ENCODE measurements around the gene KMO. TPM values are rescaled to one million over a fixed set of nuclear protein-coding genes. Genes with fewer than 3 reads are reported as not detected.

Gene KMO
- total and polyA plus RNA-seq, 2 experiments from 2014 or later = 0.05 TPM; not detected in 1

GRCh38 chr1:241624935-241625334 lies 92.8 kb downstream of the KMO start:
- H3K9me3 Mint-ChIP-seq = no peaks in the 10 kb centered on the region

More at GRCh38 chr1:241624935-241625334, 92.8 kb downstream of the KMO start:
- no peak overlapping the region for H3K27ac ChIP-seq (ENCODE audit: low read depth)
- H4K20me1 ChIP-seq (replicated peaks; ENCODE audit: insufficient read depth) = peaks cover 11% of the 10 kb centered on the region; the same call in 1 of the 2 replicates
- H3K4me3 ChIP-seq = no peak overlapping the region
- H3K4me1 Mint-ChIP-seq = peaks cover 18% of the 10 kb centered on the region
- DNase-seq (ENCODE audit: low spot score) (no peak), ATAC-seq (no peak)
- H3K36me3 Mint-ChIP-seq (ENCODE audit: low read depth) = no peaks in the 10 kb centered on the region
- H3K4me2 ChIP-seq = no peak overlapping the region
- H3K4me1 ChIP-seq (ENCODE audit: insufficient read depth) = peaks cover 14% of the 10 kb centered on the region
- peaks cover 3% of the 10 kb centered on the region for H3K27me3 Mint-ChIP-seq (ENCODE audit: insufficient read depth, low read depth, poor library complexity)
- no peaks in the 10 kb centered on the region; the same call in 1 of the 2 replicates for H3K36me3 ChIP-seq (ENCODE audit: insufficient read depth)
- no peaks in the 10 kb centered on the region for H3K9me2 ChIP-seq (ENCODE audit: insufficient read depth)
- no peaks in the 10 kb centered on the region for H3K27me3 ChIP-seq (ENCODE audit: insufficient read depth)
- no peaks in the 10 kb centered on the region for H3F3A ChIP-seq (replicated peaks; ENCODE audit: low read depth)
- H2AFZ ChIP-seq = no peak overlapping the region
- H3K79me2 ChIP-seq (replicated peaks; ENCODE audit: insufficient read depth) = peaks cover 5% of the 10 kb centered on the region
- no peak overlapping the region for H3K27ac Mint-ChIP-seq
- TF ChIP-seq EZH2phosphoT487 (IDR thresholded peaks at IDR 0.05; ENCODE audit: unreplicated experiment) = no peak
- no peak for TF ChIP-seq ETS1 (IDR thresholded peaks at IDR 0.05)
- no peak for TF ChIP-seq EZH2 (IDR thresholded peaks at IDR 0.05; ENCODE audit: low read depth, unreplicated experiment)
- no peak for TF ChIP-seq ZNF331 (CRISPR knock-in tag; IDR thresholded peaks at IDR 0.05; ENCODE audit: low read depth)
- TF ChIP-seq ZNF114 (CRISPR knock-in tag; IDR thresholded peaks at IDR 0.05) = no peak
- no peak for TF ChIP-seq REST (IDR thresholded peaks at IDR 0.05; ENCODE audit: unreplicated experiment)
- no peak for TF ChIP-seq CTCF (conservative IDR thresholded peaks at IDR 0.05; ENCODE audit: low read depth in 2 of 2)
- TF ChIP-seq POLR2AphosphoS5 (IDR thresholded peaks at IDR 0.05; ENCODE audit: low read depth) = no peak
- TF ChIP-seq NANOG (IDR thresholded peaks at IDR 0.05; ENCODE audit: borderline replicate concordance) = no peak
- TF ChIP-seq CREB1 (CRISPR knock-in tag; IDR thresholded peaks at IDR 0.05; ENCODE audit: low read depth) = no peak
- no peak overlapping the region for H3K4me3 Mint-ChIP-seq

Data from GM23338 (cell line).